ENCODE results near the gene OTC. TPM values are rescaled to one million over a fixed set of nuclear protein-coding genes. Genes with fewer than 3 reads are reported as not detected.

Gene OTC
- total and polyA plus RNA-seq, 2 donors (not counting 1 experiment from before 2014, with no cell fraction given) = not detected

GRCh38 chrX:38335382-38335781, 17.0 kb upstream of the OTC start:
- no peak for TF ChIP-seq EZH2 (IDR thresholded peaks at IDR 0.05; ENCODE audit: borderline replicate concordance, insufficient read depth, low read depth, low read length, poor library complexity, severe bottlenecking)
- TF ChIP-seq, protein P1, sequence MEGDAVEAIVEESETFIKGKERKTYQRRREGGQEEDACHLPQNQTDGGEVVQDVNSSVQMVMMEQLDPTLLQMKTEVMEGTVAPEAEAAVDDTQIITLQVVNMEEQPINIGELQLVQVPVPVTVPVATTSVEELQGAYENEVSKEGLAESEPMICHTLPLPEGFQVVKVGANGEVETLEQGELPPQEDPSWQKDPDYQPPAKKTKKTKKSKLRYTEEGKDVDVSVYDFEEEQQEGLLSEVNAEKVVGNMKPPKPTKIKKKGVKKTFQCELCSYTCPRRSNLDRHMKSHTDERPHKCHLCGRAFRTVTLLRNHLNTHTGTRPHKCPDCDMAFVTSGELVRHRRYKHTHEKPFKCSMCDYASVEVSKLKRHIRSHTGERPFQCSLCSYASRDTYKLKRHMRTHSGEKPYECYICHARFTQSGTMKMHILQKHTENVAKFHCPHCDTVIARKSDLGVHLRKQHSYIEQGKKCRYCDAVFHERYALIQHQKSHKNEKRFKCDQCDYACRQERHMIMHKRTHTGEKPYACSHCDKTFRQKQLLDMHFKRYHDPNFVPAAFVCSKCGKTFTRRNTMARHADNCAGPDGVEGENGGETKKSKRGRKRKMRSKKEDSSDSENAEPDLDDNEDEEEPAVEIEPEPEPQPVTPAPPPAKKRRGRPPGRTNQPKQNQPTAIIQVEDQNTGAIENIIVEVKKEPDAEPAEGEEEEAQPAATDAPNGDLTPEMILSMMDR (IDR thresholded peaks at IDR 0.05) = no peak
- intact Hi-C loops (cut with micrococcal nuclease) = no loop called here
- ChIA-PET CTCF (no interaction called here), POLR2A (no interaction called here)
- H3K27ac ChIP-seq (ENCODE audit: low read length in 2 of 2) = no peak overlapping the region
- no peaks in the 10 kb centered on the region for H3K79me2 ChIP-seq (ENCODE audit: control insufficient read depth, insufficient read depth, low read length)
- Mint-ChIP-seq H3K9me3 (ENCODE audit: insufficient read depth) (no peaks in the 10 kb centered on the region), H3K27ac (no peak overlapping the region), H3K4me1 (peaks cover 5% of the 10 kb centered on the region), H3K27me3 (peaks cover 3% of the 10 kb centered on the region), H3K4me3 (no peak overlapping the region)
- no peaks in the 10 kb centered on the region for H4K20me1 ChIP-seq (ENCODE audit: control insufficient read depth, insufficient read depth, low read length, poor library complexity, severe bottlenecking)
- H3K4me3 ChIP-seq (ENCODE audit: control extremely low read depth in 1 of 5, extremely low read depth in 1 of 5, insufficient read depth in 1 of 5, low read depth in 2 of 5, low read length in 4 of 5) = no peak overlapping the region
- H3K36me3 ChIP-seq (replicated peaks in 1 of 2; ENCODE audit: control extremely low read depth in 1 of 2, control insufficient read depth in 1 of 2, extremely low read depth in 1 of 2, insufficient read depth in 2 of 2, low read length in 1 of 2) = no peaks in the 10 kb centered on the region
- peaks cover 0 to 5% of the 10 kb centered on the region in 2 donors for H3K4me1 ChIP-seq (ENCODE audit: control insufficient read depth in 2 of 2, insufficient read depth in 2 of 2, low read length in 2 of 2)
- no peak overlapping the region for H3K9ac ChIP-seq (ENCODE audit: low read length)
- DNase-seq = no peak
- H3K4me2 ChIP-seq (replicated peaks; ENCODE audit: low read depth, low read length, poor library complexity, severe bottlenecking) = no peak overlapping the region
- no peaks in the 10 kb centered on the region for H3K9me3 ChIP-seq (ENCODE audit: control extremely low read depth in 1 of 3, control insufficient read depth in 2 of 3, insufficient read depth in 1 of 3, low read length in 2 of 3)
- no peak for ATAC-seq (ENCODE audit: low read depth)
- H2AFZ ChIP-seq (ENCODE audit: insufficient read depth, low read depth, low read length, poor library complexity, severe bottlenecking) = no peak overlapping the region
- peaks cover 0 to 4% (median 0%) of the 10 kb centered on the region in 4 experiments for H3K27me3 ChIP-seq (replicated peaks in 1 of 4; ENCODE audit: control extremely low read depth in 1 of 4, control insufficient read depth in 3 of 4, insufficient read depth in 4 of 4, low read length in 3 of 4)

- H3K4me3 Mint-ChIP-seq = no peak overlapping the region
- intact Hi-C loops (cut with micrococcal nuclease) = no loop called here
- ChIA-PET CTCF (interaction anchor here (2.5 kb wide), 1 partner anchor 9 kb away, joined by 9 read pairs; the partner anchor contains the start of gene RPGR), POLR2A (no interaction called here)
- no peaks in the 10 kb centered on the region for H4K20me1 ChIP-seq (ENCODE audit: control insufficient read depth, insufficient read depth, low read length, poor library complexity, severe bottlenecking)
- peaks cover 0 to 5% of the 10 kb centered on the region in 2 donors for H3K4me1 ChIP-seq (ENCODE audit: control insufficient read depth in 2 of 2, insufficient read depth in 2 of 2, low read length in 2 of 2)
- no peak overlapping the region for H3K27ac ChIP-seq (ENCODE audit: low read length in 2 of 2)
- peaks cover 0 to 4% (median 0%) of the 10 kb centered on the region in 4 experiments for H3K27me3 ChIP-seq (replicated peaks in 1 of 4; ENCODE audit: control extremely low read depth in 1 of 4, control insufficient read depth in 3 of 4, insufficient read depth in 4 of 4, low read length in 3 of 4)
- H3K79me2 ChIP-seq (ENCODE audit: control insufficient read depth, insufficient read depth, low read length) = no peaks in the 10 kb centered on the region
- no peak overlapping the region for H3K4me3 ChIP-seq (ENCODE audit: control extremely low read depth in 1 of 5, extremely low read depth in 1 of 5, insufficient read depth in 1 of 5, low read depth in 2 of 5, low read length in 4 of 5)
- DNase-seq (no peak), ATAC-seq (ENCODE audit: low read depth) (no peak)
- peaks cover 7% of the 10 kb centered on the region for H3K27me3 Mint-ChIP-seq
- TF ChIP-seq, protein P1 (IDR thresholded peaks at IDR 0.05) = no peak
- TF ChIP-seq EZH2 (IDR thresholded peaks at IDR 0.05; ENCODE audit: borderline replicate concordance, insufficient read depth, low read depth, low read length, poor library complexity, severe bottlenecking) = no peak
- H3K9ac ChIP-seq (ENCODE audit: low read length) = no peak overlapping the region
- no CpG with 5 or more reads among the region's 5 CpGs for WGBS (ENCODE audit: insufficient coverage)
- no peaks in the 10 kb centered on the region for H3K9me3 Mint-ChIP-seq (ENCODE audit: insufficient read depth)
- peaks cover 5% of the 10 kb centered on the region for H3K4me1 Mint-ChIP-seq
- H3K4me2 ChIP-seq (replicated peaks; ENCODE audit: low read depth, low read length, poor library complexity, severe bottlenecking) = no peak overlapping the region
- no peaks in the 10 kb centered on the region for H3K36me3 ChIP-seq (replicated peaks in 1 of 2; ENCODE audit: control extremely low read depth in 1 of 2, control insufficient read depth in 1 of 2, extremely low read depth in 1 of 2, insufficient read depth in 2 of 2, low read length in 1 of 2)
- H3K9me3 ChIP-seq (ENCODE audit: control extremely low read depth in 1 of 3, control insufficient read depth in 2 of 3, insufficient read depth in 1 of 3, low read length in 2 of 3) = no peaks in the 10 kb centered on the region
- H2AFZ ChIP-seq (ENCODE audit: insufficient read depth, low read depth, low read length, poor library complexity, severe bottlenecking) = no peak overlapping the region
- H3K27ac Mint-ChIP-seq = no peak overlapping the region
These were observed 15.7 kb upstream of the OTC start for GRCh38 chrX:38336538-38337240.

Data from B cell (primary cell).